ENCODE measurements around the gene PSG4. TPM values are rescaled to one million over a fixed set of nuclear protein-coding genes. Genes with fewer than 3 reads are reported as not detected.
"Not testable (repeated sequence)": the region's sequence is repeated elsewhere in the genome, so short reads cannot be mapped to it uniquely, and the experiment has no call there.

PSG4 gene
- total and polyA plus RNA-seq, 4 donors = not detected

- H3K27ac ChIP-seq (ENCODE audit: low read depth in 1 of 2, low read length in 2 of 2); DNase-seq (ENCODE audit: low spot score); H3K4me3 ChIP-seq (ENCODE audit: low read depth in 1 of 3, low read length in 3 of 3); H3K9ac ChIP-seq (ENCODE audit: low read depth in 1 of 2, low read length in 2 of 2); H3K27me3 ChIP-seq (ENCODE audit: control insufficient read depth in 4 of 4, insufficient read depth in 4 of 4, low read length in 3 of 4); H3K36me3 ChIP-seq (ENCODE audit: control insufficient read depth in 4 of 4, insufficient read depth in 3 of 4, low read depth in 1 of 4, low read length in 3 of 4); H3K9me3 ChIP-seq (ENCODE audit: control insufficient read depth in 4 of 4, low read length in 3 of 4): not testable (repeated sequence)
- TF ChIP-seq JUND (IDR thresholded peaks at IDR 0.05) (peak in 1 of 2 donors; percentile 42), MAX (IDR thresholded peaks at IDR 0.05) (peak; percentile 25), HNF4A (conservative IDR thresholded peaks at IDR 0.05) (peak in 1 of 2 donors; percentile 75), RXRA (IDR thresholded peaks at IDR 0.05) (peak in 1 of 2 donors; percentile 70), ZBTB33 (IDR thresholded peaks at IDR 0.05) (peak; percentile 45)
- peaks cover 3 to 11% (median 9%) of the 10 kb centered on the region in 4 donors for H3K4me1 ChIP-seq (ENCODE audit: control insufficient read depth in 4 of 4, insufficient read depth in 4 of 4, low read length in 3 of 4)
- WGBS = 69% methylated on average over 4 of the region's 7 CpGs
These were observed 7.6 kb downstream of the PSG4 start for GRCh38 chr19:43197666-43198397.

GRCh38 chr19:43194397-43194796 is 11.0 kb downstream of the PSG4 start:
- not testable (repeated sequence) for H3K36me3 ChIP-seq (ENCODE audit: control insufficient read depth in 4 of 4, insufficient read depth in 3 of 4, low read depth in 1 of 4, low read length in 3 of 4); H3K4me3 ChIP-seq (ENCODE audit: low read depth in 1 of 3, low read length in 3 of 3); H3K4me1 ChIP-seq (ENCODE audit: control insufficient read depth in 4 of 4, insufficient read depth in 4 of 4, low read length in 3 of 4); H3K9ac ChIP-seq (ENCODE audit: low read depth in 1 of 2, low read length in 2 of 2); H3K27me3 ChIP-seq (ENCODE audit: control insufficient read depth in 4 of 4, insufficient read depth in 4 of 4, low read length in 3 of 4); H3K9me3 ChIP-seq (ENCODE audit: control insufficient read depth in 4 of 4, low read length in 3 of 4); H3K27ac ChIP-seq (ENCODE audit: low read depth in 1 of 2, low read length in 2 of 2); DNase-seq (ENCODE audit: low spot score)
- 86% methylated on average over 7 of the region's 7 CpGs for WGBS

GRCh38 chr19:43192381-43193155 is 12.9 kb downstream of the PSG4 start:
- not testable (repeated sequence) for H3K27me3 ChIP-seq (ENCODE audit: control insufficient read depth in 4 of 4, insufficient read depth in 4 of 4, low read length in 3 of 4); H3K27ac ChIP-seq (ENCODE audit: low read depth in 1 of 2, low read length in 2 of 2); H3K36me3 ChIP-seq (ENCODE audit: control insufficient read depth in 4 of 4, insufficient read depth in 3 of 4, low read depth in 1 of 4, low read length in 3 of 4); H3K9ac ChIP-seq (ENCODE audit: low read depth in 1 of 2, low read length in 2 of 2); H3K4me1 ChIP-seq (ENCODE audit: control insufficient read depth in 4 of 4, insufficient read depth in 4 of 4, low read length in 3 of 4); H3K4me3 ChIP-seq (ENCODE audit: low read depth in 1 of 3, low read length in 3 of 3); DNase-seq (ENCODE audit: low spot score); H3K9me3 ChIP-seq (ENCODE audit: control insufficient read depth in 4 of 4, low read length in 3 of 4)
- 53% methylated on average over 4 of the region's 4 CpGs for WGBS

GRCh38 chr19:43188092-43188491 is 17.3 kb downstream of the PSG4 start:
- DNase-seq (ENCODE audit: low spot score); H3K36me3 ChIP-seq (ENCODE audit: control insufficient read depth in 4 of 4, insufficient read depth in 3 of 4, low read depth in 1 of 4, low read length in 3 of 4); H3K4me1 ChIP-seq (ENCODE audit: control insufficient read depth in 4 of 4, insufficient read depth in 4 of 4, low read length in 3 of 4); H3K27me3 ChIP-seq (ENCODE audit: control insufficient read depth in 4 of 4, insufficient read depth in 4 of 4, low read length in 3 of 4); H3K9ac ChIP-seq (ENCODE audit: low read depth in 1 of 2, low read length in 2 of 2); H3K27ac ChIP-seq (ENCODE audit: low read depth in 1 of 2, low read length in 2 of 2); H3K4me3 ChIP-seq (ENCODE audit: low read depth in 1 of 3, low read length in 3 of 3); H3K9me3 ChIP-seq (ENCODE audit: control insufficient read depth in 4 of 4, low read length in 3 of 4): not testable (repeated sequence)
- peak; percentile 26 for TF ChIP-seq CTCF (IDR thresholded peaks at IDR 0.05; ENCODE audit: low read depth, low read length, missing input control)
- TF ChIP-seq RAD21 (IDR thresholded peaks at IDR 0.05) = peak in 1 of 2 donors; percentile 27
- 42% methylated on average over 9 of the region's 9 CpGs for whole genome bisulfite sequencing

GRCh38 chr19:43186311-43186935 is 19.0 kb downstream of the PSG4 start, which contains the start of gene PSG5:
TSS of gene PSG5 (minus strand) at chr19:43186536. CDS start at chr19:43186405, 131 bp downstream.
- not testable (repeated sequence) for H3K9ac ChIP-seq (ENCODE audit: low read depth in 1 of 2, low read length in 2 of 2); H3K4me3 ChIP-seq (ENCODE audit: low read depth in 1 of 3, low read length in 3 of 3); H3K9me3 ChIP-seq (ENCODE audit: control insufficient read depth in 4 of 4, low read length in 3 of 4); DNase-seq (ENCODE audit: low spot score); H3K27me3 ChIP-seq (ENCODE audit: control insufficient read depth in 4 of 4, insufficient read depth in 4 of 4, low read length in 3 of 4); H3K27ac ChIP-seq (ENCODE audit: low read depth in 1 of 2, low read length in 2 of 2); H3K36me3 ChIP-seq (ENCODE audit: control insufficient read depth in 4 of 4, insufficient read depth in 3 of 4, low read depth in 1 of 4, low read length in 3 of 4); H3K4me1 ChIP-seq (ENCODE audit: control insufficient read depth in 4 of 4, insufficient read depth in 4 of 4, low read length in 3 of 4)
- WGBS = 81% methylated on average over 7 of the region's 7 CpGs

All from liver (tissue), 9 donors.